ENCODE results near the gene TELO2.

The TELO2 gene

DNA sequence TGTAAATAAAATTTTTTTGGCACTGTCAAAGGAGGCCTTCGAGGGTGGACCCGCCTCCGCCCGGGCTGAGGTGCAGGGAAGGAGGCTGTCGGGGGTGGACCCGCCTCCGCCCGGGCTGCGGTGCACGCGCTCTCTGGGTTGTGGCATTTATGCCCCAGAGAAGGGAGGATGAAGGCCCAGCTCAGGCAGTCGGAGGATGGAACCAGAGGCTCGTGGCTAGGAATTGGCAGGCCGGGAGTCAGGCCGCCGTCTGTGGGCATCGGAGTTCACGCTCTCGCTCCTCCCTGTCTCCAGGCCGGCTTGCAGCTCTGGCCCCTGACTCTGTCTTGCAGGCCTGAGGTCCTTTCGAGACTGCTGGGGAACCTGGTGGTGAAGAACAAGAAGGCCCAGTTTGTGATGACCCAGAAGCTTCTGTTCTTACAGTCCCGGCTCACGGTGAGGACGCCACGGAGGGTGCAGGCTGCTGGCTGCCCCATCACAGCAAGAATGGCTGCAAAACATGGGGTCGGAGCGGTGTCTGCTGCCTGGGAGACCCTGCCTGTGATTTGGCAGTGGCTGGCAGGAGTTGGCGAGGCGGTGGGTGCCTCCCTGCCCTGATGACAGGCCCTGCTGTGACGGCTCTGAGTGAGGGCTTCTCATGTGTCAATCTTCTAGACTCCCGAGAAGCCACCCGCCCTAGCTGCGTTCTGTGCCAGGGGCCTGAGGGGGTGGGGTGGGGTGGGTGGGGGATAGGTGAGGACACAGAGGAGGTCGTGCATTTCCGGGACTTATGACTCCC is 5.9 kb downstream of the TELO2 start:
- DNase-seq (ENCODE audit: low spot score), result no peak

DNA sequence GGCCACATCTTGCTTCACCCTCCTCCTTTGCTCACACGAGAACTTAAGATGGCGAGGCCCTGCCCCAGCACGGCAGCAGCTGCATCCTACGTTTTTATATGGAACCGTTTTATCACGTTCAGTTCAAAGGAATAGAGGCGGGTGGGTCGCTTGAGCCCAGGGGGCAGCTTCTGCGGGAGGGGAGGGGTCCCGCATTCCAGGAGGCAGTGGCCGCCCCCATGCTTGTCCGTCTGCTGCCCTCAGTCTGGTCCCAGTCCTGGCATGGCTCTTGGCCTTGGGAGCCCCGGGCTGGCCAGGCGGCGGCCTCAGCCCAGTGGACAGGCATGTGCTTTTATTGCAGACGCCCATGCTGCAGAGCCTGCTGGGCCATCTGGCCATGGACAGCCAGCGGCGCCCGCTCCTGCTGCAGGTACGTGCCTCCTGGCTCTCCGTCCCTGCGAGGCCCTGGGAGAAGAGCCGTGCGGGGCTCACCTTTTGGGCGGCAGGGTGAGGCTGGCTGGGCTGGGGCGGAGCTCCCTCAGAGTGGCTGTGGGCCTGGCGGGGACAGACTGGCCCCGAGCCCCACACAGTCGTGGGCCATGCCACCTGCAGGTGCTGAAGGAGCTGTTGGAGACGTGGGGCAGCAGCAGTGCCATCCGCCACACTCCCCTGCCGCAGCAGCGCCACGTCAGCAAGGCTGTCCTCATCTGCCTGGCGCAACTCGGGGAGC is 6.8 kb downstream of the TELO2 start:
- no peak for DNase-seq (ENCODE audit: low spot score)

DNA sequence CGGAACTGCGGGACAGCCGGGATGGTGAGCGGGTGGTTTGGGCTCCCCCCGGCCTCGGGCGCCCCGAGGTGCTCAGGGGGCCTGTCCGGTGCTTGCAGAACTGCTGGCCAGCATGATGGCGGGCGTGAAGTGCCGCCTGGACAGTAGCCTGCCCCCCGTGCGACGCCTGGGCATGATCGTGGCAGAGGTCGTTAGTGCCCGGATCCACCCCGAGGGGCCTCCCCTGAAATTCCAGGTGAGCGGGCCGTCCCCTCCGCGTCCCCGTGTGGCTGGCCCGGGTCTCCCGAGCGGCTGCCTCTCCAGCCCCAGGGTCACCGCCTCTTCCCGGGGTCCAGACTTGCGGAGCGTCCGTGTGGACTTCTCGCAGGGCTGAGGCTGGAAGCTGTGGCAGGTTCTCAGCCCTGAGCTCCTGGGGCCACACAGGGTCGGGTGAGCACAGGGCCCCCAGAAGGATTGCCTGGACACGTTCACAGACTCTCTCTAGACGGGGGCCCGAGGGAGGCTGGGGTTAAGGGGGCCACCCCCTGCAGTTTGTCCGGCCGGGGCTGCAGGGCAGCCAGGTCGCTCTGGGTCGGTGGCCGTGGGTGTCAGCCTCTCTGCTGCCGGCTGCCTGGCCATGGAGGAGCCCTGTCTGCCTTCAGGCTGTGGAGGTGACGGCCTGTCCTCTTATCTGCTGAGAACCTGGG is 7.4 kb downstream of the TELO2 start:
- no peak for DNase-seq (ENCODE audit: low spot score)

GRCh38 chr16:1501630-1502029 is 8.5 kb downstream of the TELO2 start:
- DNase-seq (ENCODE audit: low spot score), result no peak

DNA sequence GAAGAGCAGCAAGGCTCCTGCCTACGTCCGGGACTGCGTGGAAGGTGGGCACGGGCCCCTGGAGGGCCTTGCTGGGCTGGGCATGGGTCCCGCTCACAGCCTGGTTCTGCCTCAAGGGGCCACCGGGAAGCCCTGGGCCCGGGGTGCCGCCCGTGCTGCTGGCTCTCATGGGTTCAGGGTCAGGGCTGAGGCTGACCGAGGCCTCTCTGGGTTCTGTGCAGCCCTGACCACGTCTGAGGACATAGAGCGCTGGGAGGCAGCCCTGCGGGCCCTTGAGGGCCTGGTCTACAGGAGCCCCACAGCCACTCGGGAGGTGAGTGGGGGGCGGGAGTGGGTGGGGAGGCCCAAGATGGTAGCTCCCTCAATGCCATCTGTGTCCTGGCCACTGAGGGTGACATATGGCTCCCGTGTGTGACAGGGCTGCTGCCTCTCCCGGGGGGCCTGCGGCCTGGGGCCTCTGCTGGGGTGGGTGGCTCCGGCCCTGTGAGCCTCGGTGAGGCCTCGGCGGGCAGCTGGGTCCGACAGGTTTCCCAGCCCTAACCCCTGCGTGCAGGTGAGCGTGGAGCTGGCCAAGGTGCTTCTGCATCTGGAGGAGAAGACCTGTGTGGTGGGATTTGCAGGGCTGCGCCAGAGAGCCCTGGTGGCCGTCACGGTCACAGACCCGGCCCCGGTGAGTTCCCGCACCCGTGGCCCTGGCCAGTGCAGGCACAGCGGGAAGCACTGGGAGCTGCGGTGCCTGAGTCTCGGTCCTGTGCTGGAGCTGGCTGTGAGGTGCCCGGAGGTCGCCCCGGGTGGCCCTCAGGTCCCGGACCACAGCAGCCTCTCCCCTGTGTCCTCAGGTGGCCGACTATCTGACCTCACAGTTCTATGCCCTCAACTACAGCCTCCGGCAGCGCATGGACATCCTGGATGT is 9.2 kb downstream of the TELO2 start:
- no peak for DNase-seq (ENCODE audit: low spot score)

DNA sequence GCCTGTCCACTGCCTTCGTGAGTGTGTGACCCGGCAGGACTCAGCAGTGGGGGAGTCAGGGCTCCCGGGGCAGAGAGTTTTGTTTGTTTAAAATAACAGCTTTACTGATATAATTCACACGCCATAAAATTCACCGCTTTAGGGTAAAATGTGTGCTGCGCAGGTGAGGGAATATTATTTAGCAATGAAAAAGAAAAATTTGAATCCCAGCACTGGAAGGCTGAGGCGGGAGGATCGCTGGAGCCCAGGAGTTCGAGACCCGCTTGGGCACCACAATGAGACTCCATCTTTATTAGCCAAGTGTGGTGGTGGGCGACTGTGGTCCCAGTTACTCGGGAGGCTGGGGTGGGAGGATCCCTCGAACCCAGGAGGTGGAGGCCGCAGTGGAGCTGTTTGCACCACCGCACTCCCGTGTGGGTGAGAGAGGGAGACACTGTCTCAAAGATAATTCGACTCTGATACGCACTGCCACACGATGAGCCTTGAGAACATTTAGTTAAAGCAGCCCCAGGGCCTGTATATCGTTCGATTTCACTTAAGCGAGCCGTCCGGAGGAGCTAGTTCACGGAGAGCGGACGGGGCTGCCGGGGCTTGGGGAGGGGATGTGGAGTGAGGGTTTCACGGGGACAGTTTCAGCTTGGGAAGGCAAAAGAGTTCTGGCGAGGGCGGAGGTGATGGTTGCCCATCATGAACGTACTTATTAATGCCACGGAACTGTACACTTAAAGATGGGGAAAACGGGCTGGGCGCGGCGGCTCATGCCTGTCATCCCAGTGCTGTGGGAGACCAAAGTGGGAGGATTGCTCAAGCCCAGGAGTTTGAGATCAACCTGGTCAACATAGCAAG is 10.2 kb downstream of the TELO2 start:
- no peak for DNase-seq (ENCODE audit: low spot score)

GRCh38 chr16:1505073-1505844 is 12.1 kb downstream of the TELO2 start:
- no peak for DNase-seq (ENCODE audit: low spot score)

DNA sequence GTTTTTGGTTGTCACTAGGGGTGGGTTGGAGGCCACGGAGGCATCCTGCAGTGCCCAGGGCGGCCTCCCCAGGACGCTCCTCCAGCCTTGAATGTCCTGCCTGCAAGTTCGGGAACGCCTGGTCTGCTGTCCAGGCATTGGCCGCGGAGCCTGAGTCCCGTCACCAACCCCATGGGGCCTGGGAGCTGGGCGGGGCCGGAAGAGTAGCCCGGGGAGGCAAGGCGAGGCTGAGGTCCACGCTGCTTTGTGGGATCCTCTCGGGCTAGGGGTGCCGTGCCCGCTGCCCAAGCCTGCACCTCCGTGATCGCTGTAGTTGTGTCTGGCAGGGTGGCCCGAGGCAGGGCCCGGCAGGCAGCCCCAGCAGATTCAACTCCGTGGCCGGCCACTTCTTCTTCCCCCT is 12.8 kb downstream of the TELO2 start:
- DNase-seq (ENCODE audit: low spot score), result no peak

- no peak for DNase-seq (ENCODE audit: low spot score)
These were observed 13.5 kb downstream of the TELO2 start for GRCh38 chr16:1506494-1507213.

GRCh38 chr16:1508494-1509187 is 15.5 kb downstream of the TELO2 start:
- DNase-seq (ENCODE audit: low spot score), result no peak

DNA sequence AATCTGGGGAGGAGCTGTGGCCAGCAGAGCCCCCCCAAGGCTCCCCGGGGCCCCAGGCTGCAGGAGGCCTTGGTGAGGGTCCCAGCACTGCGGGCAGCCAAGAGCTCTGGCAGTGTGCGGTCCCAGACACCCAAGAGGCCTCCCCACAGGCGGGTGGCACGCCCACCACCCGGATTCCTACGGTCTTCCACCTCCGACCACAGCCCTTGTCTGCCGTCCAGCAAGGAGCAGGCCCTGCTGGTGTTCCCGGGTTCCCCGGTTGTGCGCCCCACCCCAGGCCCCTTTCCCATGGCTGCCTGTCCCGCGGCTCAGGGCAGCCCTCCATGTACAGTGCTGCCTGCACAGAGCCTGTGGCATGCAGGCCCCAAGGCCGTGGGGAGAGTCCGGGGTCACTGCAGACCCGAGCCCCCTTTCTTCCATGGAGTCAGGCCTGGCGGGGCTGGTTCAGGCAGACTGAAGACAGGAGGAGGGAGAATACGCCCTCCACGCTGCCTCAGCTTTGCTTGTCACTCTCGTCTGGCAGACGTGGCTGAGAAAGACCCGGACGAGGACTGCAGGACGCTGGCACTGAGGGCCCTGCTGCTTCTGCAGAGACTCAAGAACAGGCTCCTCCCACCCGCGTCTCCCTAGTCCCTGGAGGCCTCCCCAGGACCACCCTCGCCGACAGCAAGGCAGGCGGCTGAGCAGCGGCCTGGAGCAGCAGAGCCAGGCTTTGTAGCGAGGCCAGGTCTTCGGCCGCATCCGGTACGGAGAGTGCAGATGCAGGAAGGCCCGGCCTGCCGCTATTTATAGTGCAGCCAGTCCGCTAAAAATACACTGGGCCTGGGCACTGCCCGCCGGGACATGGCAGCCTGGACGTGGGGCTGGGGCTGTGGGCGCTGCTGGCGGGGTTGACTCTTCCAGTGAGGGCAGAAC is 16.4 kb downstream of the TELO2 start:
- no peak for DNase-seq (ENCODE audit: low spot score)

- DNase-seq (ENCODE audit: low spot score), result no peak
These were observed 17.1 kb downstream of the TELO2 start for GRCh38 chr16:1510272-1510671.

GRCh38 chr16:1510941-1511351 is 17.8 kb downstream of the TELO2 start:
- DNase-seq (ENCODE audit: low spot score), result no peak

- DNase-seq (ENCODE audit: low spot score), result no peak
These were observed 18.8 kb downstream of the TELO2 start for GRCh38 chr16:1511662-1512569.

- no peak for DNase-seq (ENCODE audit: low spot score)
These were observed 19.6 kb downstream of the TELO2 start for GRCh38 chr16:1512774-1513173.

- DNase-seq (ENCODE audit: low spot score), result no peak
These were observed 21.3 kb downstream of the TELO2 start for GRCh38 chr16:1514507-1514906.

GRCh38 chr16:1518626-1519135 is 25.5 kb downstream of the TELO2 start:
- DNase-seq (ENCODE audit: low spot score), result no peak

All from AG08396 (cell line).